SK-N-MC (cell line): ENCODE data around the gene MS4A18.
"Not testable (repeated sequence)": the region's sequence is repeated elsewhere in the genome, so short reads cannot be mapped to it uniquely, and the experiment has no call there.

Source experiments
- DNase-seq: peaks from one replicate; pipeline ENCODE4 v3.0.0-alpha.2; 2011; ENCODE audit warnings: low read depth, low spot score
- H3K27ac ChIP-seq: fragments of 200-600 bp; sonication (generic); 2 replicates; pipeline ENCODE4 v1.5.1; 2016; ENCODE audit warnings: mixed run types
- H3K36me3 ChIP-seq: fragments of 200-600 bp; sonication (generic); 2 replicates; pipeline ENCODE4 v1.6.1; 2017; ENCODE audit warnings: antibody characterized with exemption, low read length, mixed read lengths; ENCODE audit not compliant: insufficient read depth
- H3K4me3 ChIP-seq: fragments of 200-600 bp; sonication (generic); 2 replicates; pipeline ENCODE4 v1.5.1; 2016
- H3K9ac ChIP-seq: fragments of 200-600 bp; sonication (generic); 2 replicates; pipeline ENCODE4 v1.8.0; 2017; ENCODE audit warnings: mixed run types, mixed read lengths; ENCODE audit not compliant: insufficient read length
- H3K9me3 ChIP-seq: fragments of 200-600 bp; sonication (generic); 2 replicates; pipeline ENCODE4 v1.6.1; 2017; ENCODE audit warnings: low read depth, mild to moderate bottlenecking, antibody characterized with exemption, low read length, moderate library complexity, mixed read lengths
- EZH2 ChIP-seq: fragments of 200-600 bp; sonication (generic); IDR thresholded peaks from one replicate; pipeline ENCODE4 v1.6.1; 2017; ENCODE audit warnings: antibody characterized with exemption
- FOXP2 ChIP-seq: optimal IDR thresholded peaks from 2 replicates; pipeline ENCODE3; 2011; ENCODE audit warnings: mild to moderate bottlenecking, moderate library complexity; ENCODE audit not compliant: insufficient read depth; ENCODE audit errors: extremely low read length, control extremely low read depth
- POLR2AphosphoS5 ChIP-seq: IDR thresholded peaks from 2 replicates; pipeline ENCODE4 v1.6.1; 2012; ENCODE audit warnings: mild to moderate bottlenecking, low read depth, low read length, borderline replicate concordance

Gene MS4A18

DNA sequence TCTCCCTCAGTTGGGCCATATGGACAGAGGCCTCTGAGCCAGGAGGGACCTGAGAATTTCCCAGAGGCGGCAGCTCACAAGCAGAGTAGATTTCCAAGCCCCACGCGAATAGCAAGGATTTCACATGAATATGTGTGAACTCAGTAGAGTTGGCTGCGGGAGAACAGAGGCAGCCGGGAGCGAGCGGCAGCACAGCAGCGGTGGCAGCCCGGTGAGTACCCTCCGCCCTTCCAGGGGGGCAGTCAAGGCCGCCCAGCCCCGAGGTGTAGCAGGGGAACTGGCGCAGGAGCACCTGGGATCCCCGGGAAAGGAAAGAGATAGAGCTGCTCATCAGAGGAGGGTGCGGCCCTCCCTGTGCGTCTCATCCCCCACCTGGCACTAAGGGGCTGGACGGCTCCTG is 23.7 kb downstream of the MS4A18 start:
- Histone ChIP-seq H3K4me3 (no peak overlapping the region), H3K9ac (no peak overlapping the region), H3K27ac (no peak overlapping the region), H3K36me3 (no peaks in the 10 kb centered on the region), H3K9me3 (no peaks in the 10 kb centered on the region)
- no peak for DNase-seq
- no peak for TF ChIP-seq EZH2
- no peak for TF ChIP-seq POLR2AphosphoS5
- TF ChIP-seq FOXP2, result no peak

DNA sequence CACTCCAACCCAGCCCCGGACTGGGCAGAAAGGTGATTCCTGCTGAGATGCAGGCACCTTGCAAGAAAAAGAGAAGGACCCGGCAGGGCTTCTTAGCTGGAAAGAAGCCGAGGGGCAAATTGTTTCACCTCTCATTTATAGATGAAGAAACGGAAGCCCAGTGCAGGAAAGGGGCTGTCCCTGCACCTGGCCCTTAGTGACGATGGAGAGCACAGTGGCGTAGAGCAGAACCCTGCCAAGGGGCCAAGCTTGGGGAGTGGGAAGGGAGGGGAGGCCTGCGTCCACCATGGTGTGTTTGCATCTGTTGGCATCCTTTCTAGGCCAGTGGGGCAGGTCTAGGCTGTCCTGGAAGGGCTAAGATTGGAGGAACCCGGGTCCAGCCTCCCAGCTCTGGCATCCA is 24.3 kb downstream of the MS4A18 start:
- Histone ChIP-seq H3K4me3 (no peak overlapping the region), H3K36me3 (no peaks in the 10 kb centered on the region), H3K9me3 (no peaks in the 10 kb centered on the region), H3K9ac (no peak overlapping the region), H3K27ac (no peak overlapping the region)
- no peak for DNase-seq
- TF ChIP-seq EZH2 (no peak), FOXP2 (no peak), POLR2AphosphoS5 (no peak)

DNA sequence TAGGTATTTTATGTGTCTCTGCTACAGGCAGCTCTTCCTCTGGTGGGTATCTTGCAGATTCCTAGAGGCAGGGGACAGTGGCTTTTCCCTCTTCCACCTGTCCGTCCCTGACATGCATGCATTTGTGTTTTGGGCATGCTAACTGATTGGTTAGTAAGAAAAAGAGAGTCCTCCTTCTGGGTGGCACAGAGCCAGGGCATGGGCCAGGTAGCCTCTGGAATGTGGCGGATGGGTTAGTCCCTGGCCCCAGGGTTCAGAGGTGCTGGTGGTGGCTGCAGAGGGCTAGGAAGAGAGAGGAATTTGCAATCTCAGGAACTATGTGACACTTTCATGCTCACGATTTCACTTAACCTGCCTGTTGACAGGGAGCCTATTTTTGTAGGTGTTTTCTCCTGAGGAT is 26.4 kb downstream of the MS4A18 start:
- Histone ChIP-seq H3K4me3 (no peak overlapping the region), H3K36me3 (no peaks in the 10 kb centered on the region), H3K9me3 (no peaks in the 10 kb centered on the region), H3K27ac (no peak overlapping the region), H3K9ac (no peak overlapping the region)
- TF ChIP-seq FOXP2 (no peak), EZH2 (no peak), POLR2AphosphoS5 (no peak)
- no peak for DNase-seq

DNA sequence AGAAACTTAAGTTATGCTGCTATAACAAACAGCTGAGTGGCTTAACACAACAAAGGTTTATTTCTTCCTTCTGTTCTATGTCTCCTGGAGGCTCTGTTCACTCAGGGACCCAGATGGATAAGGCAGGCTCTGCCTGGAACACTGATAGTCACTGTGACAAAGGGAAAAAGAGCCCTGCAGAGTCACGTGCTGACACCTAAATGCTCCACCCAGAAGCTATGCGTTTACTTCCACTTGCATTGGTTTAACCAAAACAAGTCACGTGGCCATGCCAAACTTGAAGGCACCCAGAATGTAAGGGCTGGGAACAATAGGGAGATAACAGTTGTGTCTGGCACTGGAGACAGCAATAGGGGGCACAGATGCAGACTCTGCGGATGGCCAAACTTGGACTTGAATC is 28.8 kb downstream of the MS4A18 start:
- no peak for DNase-seq
- TF ChIP-seq EZH2, result no peak
- H3K27ac ChIP-seq, result no peak overlapping the region
- no peaks in the 10 kb centered on the region for H3K9me3 ChIP-seq
- no peak overlapping the region for H3K9ac ChIP-seq
- H3K4me3 ChIP-seq, result no peak overlapping the region
- H3K36me3 ChIP-seq, result no peaks in the 10 kb centered on the region

DNA sequence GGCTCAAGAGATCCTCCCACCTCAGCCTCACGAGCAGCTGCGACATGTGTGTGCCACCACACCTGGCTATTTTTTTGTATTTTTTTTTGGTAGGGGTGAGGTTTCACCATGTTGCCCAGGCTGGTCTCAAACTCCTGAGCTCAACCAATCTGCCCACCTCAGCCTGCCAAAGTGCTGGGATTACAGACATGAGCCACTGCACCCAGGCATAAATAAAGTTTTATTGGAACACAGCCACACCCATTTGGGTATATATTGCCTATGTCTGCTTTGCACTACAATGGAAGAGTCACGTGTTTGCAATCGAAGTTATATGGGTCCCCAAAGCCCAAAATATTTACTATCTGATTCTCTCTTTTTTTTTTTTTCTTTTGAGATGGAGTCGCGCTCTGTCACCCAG is 30.4 kb downstream of the MS4A18 start:
- H3K9me3 ChIP-seq, result no peaks in the 10 kb centered on the region
- H3K4me3 ChIP-seq, result no peak overlapping the region
- no peaks in the 10 kb centered on the region for H3K36me3 ChIP-seq
- DNase-seq, result no peak
- H3K9ac ChIP-seq, result no peak overlapping the region
- no peak overlapping the region for H3K27ac ChIP-seq
- no peak for TF ChIP-seq POLR2AphosphoS5
- TF ChIP-seq FOXP2, result no peak
- TF ChIP-seq EZH2, result no peak

DNA sequence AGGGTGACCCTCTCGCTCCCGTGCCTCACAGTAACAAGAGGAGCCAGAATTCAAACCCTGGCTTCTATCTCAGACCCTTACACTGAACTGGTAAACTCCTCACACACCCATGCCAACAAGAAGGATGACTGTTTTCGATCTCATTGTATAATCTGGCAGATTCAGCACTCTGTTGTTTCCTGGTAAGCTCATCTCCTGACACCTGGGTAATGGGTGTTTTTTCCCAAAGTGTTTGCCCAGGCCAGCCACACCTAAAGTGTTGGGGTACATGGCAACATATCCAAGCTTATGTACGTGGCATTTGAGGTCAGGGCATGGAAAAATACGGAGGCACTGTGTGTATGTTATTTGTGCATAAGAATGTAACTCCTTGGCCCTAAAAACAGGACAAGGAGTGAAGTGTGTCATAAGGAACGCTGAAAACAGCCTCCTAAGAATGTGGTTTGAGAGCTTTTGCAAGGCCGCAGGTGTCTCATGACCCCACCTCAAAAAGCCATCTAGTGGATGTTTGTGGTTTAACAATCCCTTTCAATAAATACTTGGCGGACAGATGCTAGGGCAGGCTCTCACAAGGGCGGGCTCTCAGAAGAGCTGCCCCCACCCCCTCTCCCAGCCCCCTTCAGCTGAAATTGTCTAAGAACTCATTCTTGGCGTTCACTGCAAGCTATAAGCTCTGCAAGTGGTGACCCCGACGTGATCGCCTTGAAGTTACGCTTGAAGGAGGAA is 31.9 kb downstream of the MS4A18 start, which contains the start of gene MS4A15:
TSS of gene MS4A15 (plus strand) at position 561 of the 726 bp plus-strand sequence. CDS start 6,867 bp downstream, outside the sequence.
- Histone ChIP-seq H3K36me3 (no peaks in the 10 kb centered on the region), H3K9me3 (no peaks in the 10 kb centered on the region), H3K27ac (no peak within 1 kb of the TSS), H3K9ac (no peak within 1 kb of the TSS), H3K4me3 (no peak within 1 kb of the TSS)
- DNase-seq, result no peak
- TF ChIP-seq FOXP2 (no peak), POLR2AphosphoS5 (no peak), EZH2 (no peak)

DNA sequence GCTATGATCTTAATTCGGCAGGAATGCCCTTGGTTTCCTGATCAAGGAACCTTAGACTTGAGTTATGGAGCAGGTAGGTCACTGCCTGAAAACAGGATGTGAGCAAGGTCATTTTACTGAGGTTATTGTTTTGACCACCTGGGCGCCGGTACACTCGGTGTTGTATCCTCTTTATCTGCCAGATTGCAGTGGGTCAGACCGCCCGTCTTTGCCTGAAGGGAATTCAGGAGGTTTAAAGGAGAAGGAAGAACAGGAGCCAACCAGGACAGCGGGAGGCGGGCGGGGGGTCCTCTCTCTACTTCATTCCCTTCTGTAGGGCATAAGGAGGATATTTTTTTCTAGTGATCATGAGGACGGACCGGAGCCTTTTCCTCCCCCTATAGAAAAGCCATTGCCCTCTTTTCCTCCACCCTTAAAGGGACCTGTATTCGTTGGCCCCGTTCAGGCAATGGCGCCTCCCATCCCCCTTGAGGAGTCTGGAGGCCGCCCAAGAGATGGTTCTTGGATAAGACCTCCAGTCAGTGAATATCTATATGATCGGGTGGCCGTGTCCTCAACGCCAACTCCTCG is 32.8 kb downstream of the MS4A18 start:
- TF ChIP-seq FOXP2 (no peak), EZH2 (no peak), POLR2AphosphoS5 (no peak)
- Histone ChIP-seq H3K36me3 (no peaks in the 10 kb centered on the region), H3K27ac (no peak overlapping the region), H3K9ac (no peak overlapping the region), H3K4me3 (no peak overlapping the region), H3K9me3 (no peaks in the 10 kb centered on the region)
- DNase-seq, result no peak

DNA sequence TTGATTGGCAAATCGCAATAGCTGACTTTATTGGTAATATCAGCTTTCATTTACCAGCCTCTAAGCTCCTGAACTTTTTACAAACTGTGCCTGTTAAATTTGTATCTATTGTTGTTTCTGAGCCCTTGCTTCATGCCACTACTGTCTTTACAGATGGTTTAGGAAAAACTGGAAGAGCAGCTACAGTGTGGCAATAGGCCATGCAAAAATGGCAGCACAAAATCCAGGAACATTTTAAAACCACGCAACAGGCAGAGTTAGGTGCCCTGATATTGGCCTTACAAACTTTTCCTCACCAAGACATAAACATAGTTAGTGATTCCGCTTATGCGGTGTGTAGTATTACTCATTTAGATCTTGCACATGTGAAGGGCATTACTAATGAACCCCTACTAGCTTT is 34.2 kb downstream of the MS4A18 start:
- DNase-seq, H3K9me3 ChIP-seq, H3K36me3 ChIP-seq, H3K4me3 ChIP-seq, H3K9ac ChIP-seq, H3K27ac ChIP-seq: not testable (repeated sequence)

DNA sequence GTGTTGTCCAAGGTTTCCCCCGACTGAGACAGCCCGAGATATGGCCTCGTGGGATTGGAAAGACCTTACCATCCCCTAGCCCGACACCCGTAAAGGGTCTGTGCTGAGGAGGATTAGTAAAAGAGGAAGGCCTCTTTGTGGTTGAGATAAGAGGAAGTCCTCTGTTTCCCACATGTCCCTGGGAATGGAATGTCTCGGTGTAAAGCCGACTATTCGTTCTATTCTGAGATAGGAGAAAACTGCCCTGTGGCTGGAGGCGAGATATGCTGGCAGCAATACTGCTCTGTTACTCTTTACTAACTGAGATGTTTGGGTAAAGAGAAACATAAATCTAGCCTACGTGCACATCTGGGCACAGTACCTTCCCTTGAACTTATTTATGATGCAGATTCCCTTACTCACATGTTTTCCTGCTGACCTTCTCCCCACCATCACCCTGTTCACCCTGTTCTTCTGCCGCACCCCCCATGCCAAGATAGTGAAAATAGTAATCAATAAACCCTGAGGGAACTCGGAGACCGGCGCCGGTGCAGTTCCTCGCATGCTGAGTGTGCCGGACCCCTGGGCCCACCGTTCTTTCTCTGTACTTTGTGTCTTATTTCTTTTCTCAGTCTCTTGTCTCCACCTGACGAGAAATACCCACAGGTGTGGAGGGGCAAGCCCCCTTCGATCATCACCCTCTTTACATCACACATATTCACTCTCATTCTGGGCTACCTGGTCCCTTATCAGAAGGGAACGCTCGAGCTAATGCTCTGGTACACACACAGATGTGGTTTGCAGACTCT is 35.1 kb downstream of the MS4A18 start:
- DNase-seq, H3K9me3 ChIP-seq: not testable (repeated sequence)

More for the DNA sequence above, 35.1 kb downstream of the MS4A18 start:
- H3K4me3 ChIP-seq, H3K36me3 ChIP-seq, H3K9ac ChIP-seq, H3K27ac ChIP-seq: not testable (repeated sequence)
